WTC11 (cell line): ENCODE data around the gene TRMT2A. TPM values are rescaled to one million over a fixed set of nuclear protein-coding genes. Genes with fewer than 3 reads are reported as not detected.

Experiments used
- ATAC-seq: fragments of 200-7000 bp; cut with Tn5 transposase; 2 replicates; pipeline ENCODE4 v1.10.0; 2021; ENCODE audit warnings: mild to moderate bottlenecking, moderate library complexity
- CTCF ChIA-PET: fragments of 300-600 bp; sonication (Branson Sonifier 250); formaldehyde crosslinking; loops from one replicate; lab custom pipeline; 2021; ENCODE audit warnings: antibody characterized with exemption; lab: Charles Lee
- POLR2A ChIA-PET: fragments of 350-600 bp; sonication (Branson Sonifier 250); formaldehyde crosslinking; loops from one replicate; lab custom pipeline; 2021; ENCODE audit warnings: antibody characterized with exemption; lab: Charles Lee
- DNase-seq: peaks from one replicate; pipeline ENCODE4 v3.0.0; 2021; ENCODE audit warnings: low spot score
- H3K27ac Mint-ChIP-seq: 2 replicates; pipeline ENCODE4 v1.8.0; 2021; ENCODE audit warnings: mixed read lengths
- H3K27me3 Mint-ChIP-seq: 2 replicates; pipeline ENCODE4 v1.8.0; 2021; ENCODE audit warnings: low read depth, mild to moderate bottlenecking, moderate library complexity, mixed read lengths
- H3K36me3 Mint-ChIP-seq: 2 replicates; pipeline ENCODE4 v1.8.0; 2021; ENCODE audit warnings: mixed read lengths
- H3K4me1 Mint-ChIP-seq: 2 replicates; pipeline ENCODE4 v1.8.0; 2022; ENCODE audit warnings: mixed read lengths
- H3K4me3 Mint-ChIP-seq: 2 replicates; pipeline ENCODE4 v1.8.0; 2021; ENCODE audit warnings: mild to moderate bottlenecking, moderate library complexity, mixed read lengths
- H3K9me3 Mint-ChIP-seq: 2 replicates; pipeline ENCODE4 v1.8.0; 2021; ENCODE audit warnings: mixed read lengths
- E2F4 ChIP-seq: sonication (generic); formaldehyde crosslinking; IDR thresholded peaks from 2 replicates; pipeline ENCODE4 v1.8.1; 2022; ENCODE audit warnings: low read depth, mild to moderate bottlenecking, moderate library complexity, missing genetic modification reagents, borderline replicate concordance
- ESRRA ChIP-seq: sonication (generic); formaldehyde crosslinking; IDR thresholded peaks from 2 replicates; pipeline ENCODE4 v1.8.1; 2022; ENCODE audit warnings: mild to moderate bottlenecking, missing genetic modification reagents, borderline replicate concordance
- KAT7 ChIP-seq: sonication (generic); formaldehyde crosslinking; IDR thresholded peaks from 2 replicates; pipeline ENCODE4 v1.8.1; 2023; ENCODE audit warnings: missing genetic modification reagents, mild to moderate bottlenecking, borderline replicate concordance
- MAX ChIP-seq: sonication (generic); formaldehyde crosslinking; IDR thresholded peaks from 2 replicates; pipeline ENCODE4 v1.8.0; 2022; ENCODE audit warnings: mild to moderate bottlenecking, missing genetic modification reagents
- NR3C1 ChIP-seq: sonication (generic); formaldehyde crosslinking; conservative IDR thresholded peaks from 2 replicates; pipeline ENCODE4 v1.8.1; 2023; ENCODE audit warnings: low read depth, mild to moderate bottlenecking, missing genetic modification reagents
- SP1 ChIP-seq: sonication (generic); formaldehyde crosslinking; conservative IDR thresholded peaks from 2 replicates; pipeline ENCODE4 v1.8.1; 2022; ENCODE audit warnings: missing genetic modification reagents
- STAT6 ChIP-seq: sonication (generic); formaldehyde crosslinking; conservative IDR thresholded peaks from 2 replicates; pipeline ENCODE4 v1.8.1; 2023; ENCODE audit warnings: mild to moderate bottlenecking, low read depth, missing genetic modification reagents, moderate library complexity
- ZNF138 ChIP-seq: sonication (generic); formaldehyde crosslinking; conservative IDR thresholded peaks from 2 replicates; pipeline ENCODE4 v1.8.1; 2022; ENCODE audit warnings: mild to moderate bottlenecking, moderate library complexity, missing genetic modification reagents
- ZNF219 ChIP-seq: sonication (generic); formaldehyde crosslinking; IDR thresholded peaks from 2 replicates; pipeline ENCODE4 v1.8.0; 2023; ENCODE audit warnings: missing genetic modification reagents, mild to moderate bottlenecking, borderline replicate concordance
- ZNF423 ChIP-seq: fragments of 250-450 bp; sonication (Bioruptor Pico); IDR thresholded peaks from 2 replicates; pipeline ENCODE4 v2.1.2; 2022; ENCODE audit warnings: mild to moderate bottlenecking, moderate library complexity
- total RNA-seq: library from RNA; stranded (reverse); gene quantifications from 3 replicates; pipeline ENCODE4 v1.2.3, GENCODE V29; 2021
- TF ChIP-seq, protein P1 (sequence below): sonication (generic); formaldehyde crosslinking; IDR thresholded peaks from 2 replicates; pipeline ENCODE4 v1.8.1; 2022; ENCODE audit warnings: low read depth, missing genetic modification reagents, borderline replicate concordance
- TF ChIP-seq, protein P2 (sequence below): sonication (generic); formaldehyde crosslinking; IDR thresholded peaks from 2 replicates; pipeline ENCODE4 v1.8.1; 2023; ENCODE audit warnings: mild to moderate bottlenecking, missing genetic modification reagents, moderate library complexity
- TF ChIP-seq, protein P3 (sequence below): fragments of 250-450 bp; sonication (Bioruptor Pico); IDR thresholded peaks from 2 replicates; pipeline ENCODE4 v1.8.0; 2021; ENCODE audit warnings: mild to moderate bottlenecking
- TF ChIP-seq, protein P4 (sequence below): sonication (generic); formaldehyde crosslinking; IDR thresholded peaks from 2 replicates; pipeline ENCODE4 v1.8.0; 2022; ENCODE audit warnings: mild to moderate bottlenecking, missing genetic modification reagents

TRMT2A gene
- total RNA-seq, 1 experiment from 2014 or later = 68.6 TPM

DNA sequence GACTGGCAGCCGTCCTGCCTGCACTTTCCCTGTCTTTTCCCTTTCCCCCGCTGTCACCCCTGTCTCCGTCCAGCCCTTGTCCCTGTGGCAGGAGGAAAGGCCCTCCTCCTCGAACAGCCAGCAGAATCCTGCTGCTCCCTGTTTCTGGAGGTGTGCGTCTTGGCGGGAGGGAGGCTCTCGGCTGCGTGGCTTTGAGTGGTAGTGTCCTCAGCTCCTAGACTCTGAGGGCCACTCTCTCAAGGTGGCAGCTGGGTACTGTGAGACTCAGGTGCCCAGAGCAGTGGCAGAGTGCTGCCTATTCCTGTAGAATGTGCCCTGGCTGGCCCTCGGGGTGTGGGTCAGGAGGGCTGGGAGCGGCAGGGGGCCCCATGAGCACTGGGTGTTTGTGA is 10.2 kb downstream of the TRMT2A start:
- H3K27me3 Mint-ChIP-seq = no peaks in the 10 kb centered on the region
- ATAC-seq (no peak), DNase-seq (no peak)
- no peaks in the 10 kb centered on the region for H3K4me1 Mint-ChIP-seq
- H3K9me3 Mint-ChIP-seq = no peaks in the 10 kb centered on the region
- H3K27ac Mint-ChIP-seq = no peak overlapping the region
- peaks cover 75% of the 10 kb centered on the region for H3K36me3 Mint-ChIP-seq
- CTCF ChIA-PET = interaction anchor here (1.2 kb wide), 1 partner anchor 377 kb away, joined by 3 read pairs; no protein-coding TSS in a partner anchor
- H3K4me3 Mint-ChIP-seq = no peak overlapping the region
- POLR2A ChIA-PET = no interaction called here
- TF ChIP-seq E2F4 (CRISPR knock-in tag) (no peak), MAX (CRISPR knock-in tag) (no peak)

DNA sequence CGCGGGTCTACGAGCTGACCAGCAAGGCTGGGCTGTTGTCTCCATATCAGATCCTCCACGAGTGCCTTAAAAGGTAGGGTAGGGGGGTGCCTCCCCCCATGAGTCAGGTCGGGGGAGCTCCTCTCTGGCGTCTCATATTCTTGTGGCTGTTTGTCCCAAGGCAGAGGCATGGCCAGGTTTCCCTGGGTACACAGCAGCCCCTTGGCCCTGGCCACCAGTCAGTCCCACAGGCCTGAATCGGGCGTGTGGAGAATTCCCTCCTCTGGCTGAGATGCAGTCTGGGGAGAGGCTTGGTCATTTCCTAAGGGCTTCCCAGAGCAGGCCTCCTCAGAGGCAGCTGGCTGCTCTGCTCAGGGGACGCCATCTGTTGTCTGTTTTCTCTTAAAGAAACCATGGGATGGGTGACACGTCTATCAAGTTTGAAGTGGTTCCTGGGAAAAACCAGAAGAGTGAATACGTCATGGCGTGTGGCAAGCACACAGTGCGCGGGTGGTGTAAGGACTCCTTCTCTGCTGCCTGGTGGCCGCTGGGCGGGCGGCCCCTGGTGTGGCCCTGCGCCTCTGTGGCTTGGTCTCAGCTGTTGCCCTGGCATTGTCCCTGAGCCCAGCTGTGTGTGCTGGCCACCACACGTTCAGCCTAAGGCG is 10.7 kb downstream of the TRMT2A start:
- TF ChIP-seq, protein P1, sequence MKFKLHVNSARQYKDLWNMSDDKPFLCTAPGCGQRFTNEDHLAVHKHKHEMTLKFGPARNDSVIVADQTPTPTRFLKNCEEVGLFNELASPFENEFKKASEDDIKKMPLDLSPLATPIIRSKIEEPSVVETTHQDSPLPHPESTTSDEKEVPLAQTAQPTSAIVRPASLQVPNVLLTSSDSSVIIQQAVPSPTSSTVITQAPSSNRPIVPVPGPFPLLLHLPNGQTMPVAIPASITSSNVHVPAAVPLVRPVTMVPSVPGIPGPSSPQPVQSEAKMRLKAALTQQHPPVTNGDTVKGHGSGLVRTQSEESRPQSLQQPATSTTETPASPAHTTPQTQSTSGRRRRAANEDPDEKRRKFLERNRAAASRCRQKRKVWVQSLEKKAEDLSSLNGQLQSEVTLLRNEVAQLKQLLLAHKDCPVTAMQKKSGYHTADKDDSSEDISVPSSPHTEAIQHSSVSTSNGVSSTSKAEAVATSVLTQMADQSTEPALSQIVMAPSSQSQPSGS (CRISPR knock-in tag) = no peak
- TF ChIP-seq, protein P2, sequence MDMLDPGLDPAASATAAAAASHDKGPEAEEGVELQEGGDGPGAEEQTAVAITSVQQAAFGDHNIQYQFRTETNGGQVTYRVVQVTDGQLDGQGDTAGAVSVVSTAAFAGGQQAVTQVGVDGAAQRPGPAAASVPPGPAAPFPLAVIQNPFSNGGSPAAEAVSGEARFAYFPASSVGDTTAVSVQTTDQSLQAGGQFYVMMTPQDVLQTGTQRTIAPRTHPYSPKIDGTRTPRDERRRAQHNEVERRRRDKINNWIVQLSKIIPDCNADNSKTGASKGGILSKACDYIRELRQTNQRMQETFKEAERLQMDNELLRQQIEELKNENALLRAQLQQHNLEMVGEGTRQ = no peak
- TF ChIP-seq, protein P3, sequence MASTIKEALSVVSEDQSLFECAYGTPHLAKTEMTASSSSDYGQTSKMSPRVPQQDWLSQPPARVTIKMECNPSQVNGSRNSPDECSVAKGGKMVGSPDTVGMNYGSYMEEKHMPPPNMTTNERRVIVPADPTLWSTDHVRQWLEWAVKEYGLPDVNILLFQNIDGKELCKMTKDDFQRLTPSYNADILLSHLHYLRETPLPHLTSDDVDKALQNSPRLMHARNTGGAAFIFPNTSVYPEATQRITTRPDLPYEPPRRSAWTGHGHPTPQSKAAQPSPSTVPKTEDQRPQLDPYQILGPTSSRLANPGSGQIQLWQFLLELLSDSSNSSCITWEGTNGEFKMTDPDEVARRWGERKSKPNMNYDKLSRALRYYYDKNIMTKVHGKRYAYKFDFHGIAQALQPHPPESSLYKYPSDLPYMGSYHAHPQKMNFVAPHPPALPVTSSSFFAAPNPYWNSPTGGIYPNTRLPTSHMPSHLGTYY (CRISPR knock-in tag) = no peak
- TF ChIP-seq ZNF138 (CRISPR knock-in tag) (no peak), ZNF423 (CRISPR knock-in tag) (no peak)
- POLR2A ChIA-PET = no interaction called here
- H3K27me3 Mint-ChIP-seq = no peaks in the 10 kb centered on the region
- no peak overlapping the region for H3K27ac Mint-ChIP-seq
- ATAC-seq (no peak), DNase-seq (no peak)
- CTCF ChIA-PET = interaction anchor here (1.2 kb wide), 1 partner anchor 376 kb away, joined by 3 read pairs; no protein-coding TSS in a partner anchor
- H3K36me3 Mint-ChIP-seq = peaks cover 75% of the 10 kb centered on the region
- H3K4me1 Mint-ChIP-seq = no peaks in the 10 kb centered on the region
- no peaks in the 10 kb centered on the region for H3K9me3 Mint-ChIP-seq
- no peak overlapping the region for H3K4me3 Mint-ChIP-seq

- Mint-ChIP-seq H3K36me3 (peaks cover 75% of the 10 kb centered on the region), H3K27ac (no peak overlapping the region), H3K27me3 (no peaks in the 10 kb centered on the region), H3K4me3 (no peak overlapping the region)
- ChIA-PET POLR2A (no interaction called here), CTCF (no interaction called here)
- ATAC-seq (no peak), DNase-seq (no peak)
- no peak for TF ChIP-seq KAT7 (CRISPR knock-in tag)
- TF ChIP-seq, all 79 proteins: peak for 0
- H3K9me3 Mint-ChIP-seq = no peaks in the 10 kb centered on the region
- H3K4me1 Mint-ChIP-seq = peaks cover 6% of the 10 kb centered on the region
These were observed 11.4 kb downstream of the TRMT2A start for GRCh38 chr22:20105456-20106204.

DNA sequence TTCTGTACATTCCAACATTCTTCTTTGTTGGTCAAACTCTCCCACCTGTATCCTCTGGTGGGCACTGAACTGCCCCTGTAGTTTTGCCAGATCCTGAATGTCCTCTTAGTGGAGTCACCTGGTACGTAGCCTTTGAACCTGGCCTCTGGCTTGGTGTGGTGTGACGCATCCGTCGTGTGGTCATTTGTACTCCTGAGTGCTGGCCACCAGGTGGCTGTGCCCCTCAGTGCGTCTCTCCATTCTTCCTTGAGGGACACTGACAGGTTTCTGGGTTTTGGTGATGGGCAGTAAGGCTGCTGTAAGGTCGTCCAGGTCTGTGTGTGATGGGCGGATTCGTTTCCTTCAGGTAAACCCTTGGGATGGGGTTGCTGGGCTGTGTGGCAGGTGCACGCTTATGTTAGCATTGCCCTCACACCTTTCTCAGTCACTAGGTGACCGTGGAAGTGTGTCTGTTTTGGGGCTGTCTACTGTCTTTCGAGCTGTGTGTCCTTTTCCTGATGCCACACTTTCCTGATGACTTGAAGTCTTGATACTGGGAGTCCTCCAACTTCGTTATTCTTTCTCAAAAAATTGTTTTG is 14.7 kb downstream of the TRMT2A start:
- POLR2A ChIA-PET = no interaction called here
- Mint-ChIP-seq H3K9me3 (no peaks in the 10 kb centered on the region), H3K4me3 (no peak overlapping the region), H3K4me1 (peaks cover 20% of the 10 kb centered on the region), H3K27ac (peak overlapping the region; percentile 46; the same call in 1 of the 2 replicates), H3K36me3 (peaks cover 84% of the 10 kb centered on the region), H3K27me3 (no peaks in the 10 kb centered on the region)
- ATAC-seq (peak; percentile 47; the same call in 1 of the 2 replicates), DNase-seq (no peak)
- CTCF ChIA-PET = interaction anchor here (0.7 kb wide), 1 partner anchor 41 kb away, joined by 4 read pairs; no protein-coding TSS in a partner anchor
- TF ChIP-seq ESRRA (CRISPR knock-in tag) (no peak), ZNF219 (CRISPR knock-in tag) (no peak), NR3C1 (CRISPR knock-in tag) (no peak), SP1 (no peak), STAT6 (CRISPR knock-in tag) (no peak)
- TF ChIP-seq, protein P4, sequence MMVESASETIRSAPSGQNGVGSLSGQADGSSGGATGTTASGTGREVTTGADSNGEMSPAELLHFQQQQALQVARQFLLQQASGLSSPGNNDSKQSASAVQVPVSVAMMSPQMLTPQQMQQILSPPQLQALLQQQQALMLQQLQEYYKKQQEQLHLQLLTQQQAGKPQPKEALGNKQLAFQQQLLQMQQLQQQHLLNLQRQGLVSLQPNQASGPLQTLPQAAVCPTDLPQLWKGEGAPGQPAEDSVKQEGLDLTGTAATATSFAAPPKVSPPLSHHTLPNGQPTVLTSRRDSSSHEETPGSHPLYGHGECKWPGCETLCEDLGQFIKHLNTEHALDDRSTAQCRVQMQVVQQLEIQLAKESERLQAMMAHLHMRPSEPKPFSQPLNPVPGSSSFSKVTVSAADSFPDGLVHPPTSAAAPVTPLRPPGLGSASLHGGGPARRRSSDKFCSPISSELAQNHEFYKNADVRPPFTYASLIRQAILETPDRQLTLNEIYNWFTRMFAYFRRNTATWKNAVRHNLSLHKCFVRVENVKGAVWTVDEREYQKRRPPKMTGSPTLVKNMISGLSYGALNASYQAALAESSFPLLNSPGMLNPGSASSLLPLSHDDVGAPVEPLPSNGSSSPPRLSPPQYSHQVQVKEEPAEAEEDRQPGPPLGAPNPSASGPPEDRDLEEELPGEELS (CRISPR knock-in tag) = no peak
